PC-3 (cell line): ENCODE results near the gene LYRM1. TPM values are rescaled to one million over a fixed set of nuclear protein-coding genes. Genes with fewer than 3 reads are reported as not detected.

Experiments used
- ATAC-seq: fragments of 200-7000 bp; cut with Tn5 transposase; 2 replicates; pipeline ENCODE4 v1.9.1; 2020; ENCODE audit warnings: mild to moderate bottlenecking, moderate library complexity
- BruUV-seq: library from RNA; stranded (reverse); fragments of 400-500 nt; replicated peaks from 2 replicates; lab custom pipeline; 2021; lab: Mats Ljungman, UMichigan
- CTCF ChIA-PET: fragments of 300-600 bp; sonication (Branson Sonifier 250); formaldehyde crosslinking; loops from one replicate; lab custom pipeline; 2022; ENCODE audit warnings: antibody characterized with exemption; lab: Charles Lee
- POLR2A ChIA-PET: fragments of 300-600 bp; sonication (Branson Sonifier 250); formaldehyde crosslinking; loops from one replicate; lab custom pipeline; 2022; ENCODE audit warnings: antibody characterized with exemption; ENCODE audit not compliant: unreplicated experiment; lab: Charles Lee
- DNase-seq: peaks from one replicate; pipeline ENCODE4 v3.0.0-alpha.2; 2015
- H2AFZ ChIP-seq: fragments of 300-600 bp; sonication (generic); 2 replicates; pipeline ENCODE4 v1.6.0; 2016; ENCODE audit warnings: antibody characterized with exemption, low read length
- H3F3A ChIP-seq: fragments of 300-600 bp; sonication (generic); one replicate; pipeline ENCODE4 v1.6.0; 2017; ENCODE audit warnings: antibody characterized with exemption, low read length, control low read depth, mild to moderate bottlenecking; ENCODE audit not compliant: unreplicated experiment
- H3K27ac ChIP-seq: fragments of 300-600 bp; sonication (generic); 2 replicates; pipeline ENCODE4 v1.5.1; 2016; ENCODE audit warnings: mild to moderate bottlenecking, low read length
- H3K27me3 ChIP-seq: fragments of 300-600 bp; sonication (generic); 2 replicates; pipeline ENCODE4 v1.6.1; 2016; ENCODE audit warnings: low read length, mixed read lengths
- H3K36me3 ChIP-seq: fragments of 300-600 bp; sonication (generic); 2 replicates; pipeline ENCODE4 v1.6.1; 2016; ENCODE audit warnings: low read depth, mixed run types, low read length, mixed read lengths
- H3K4me1 ChIP-seq: fragments of 300-600 bp; sonication (generic); 2 replicates; pipeline ENCODE4 v1.5.1; 2016; ENCODE audit warnings: low read length; ENCODE audit not compliant: insufficient read depth
- H3K4me2 ChIP-seq: fragments of 300-600 bp; sonication (generic); 2 replicates; pipeline ENCODE4 v1.6.0; 2016; ENCODE audit warnings: low read length
- H3K4me3 ChIP-seq: fragments of 300-600 bp; sonication (generic); 2 replicates; pipeline ENCODE4 v1.5.1; 2016; ENCODE audit warnings: mild to moderate bottlenecking, low read length, mixed read lengths
- H3K79me2 ChIP-seq: fragments of 300-600 bp; sonication (generic); 2 replicates; pipeline ENCODE4 v1.6.1; 2017; ENCODE audit warnings: low read length, mixed read lengths
- H3K9ac ChIP-seq: fragments of 300-600 bp; sonication (generic); 2 replicates; pipeline ENCODE4 v1.6.0; 2016; ENCODE audit warnings: mild to moderate bottlenecking, low read length
- H3K9me2 ChIP-seq: fragments of 300-600 bp; sonication (generic); replicated peaks from 2 replicates; pipeline ENCODE4 v1.6.1; 2016; ENCODE audit warnings: mixed run types, low read length, mixed read lengths
- H3K9me3 ChIP-seq: fragments of 300-600 bp; sonication (generic); 2 replicates; pipeline ENCODE4 v1.6.1; 2016; ENCODE audit warnings: low read length, mixed read lengths
- H4K20me1 ChIP-seq: fragments of 300-600 bp; sonication (generic); 2 replicates; pipeline ENCODE4 v1.6.1; 2016; ENCODE audit warnings: low read length, mixed read lengths
- EZH2 ChIP-seq: fragments of 300-600 bp; sonication (generic); IDR thresholded peaks from one replicate; pipeline ENCODE4 v1.6.1; 2017; ENCODE audit warnings: antibody characterized with exemption, mild to moderate bottlenecking, low read length; ENCODE audit not compliant: unreplicated experiment
- EZH2phosphoT487 ChIP-seq: fragments of 300-600 bp; sonication (generic); IDR thresholded peaks from 2 replicates; pipeline ENCODE4 v1.6.1; 2018; ENCODE audit warnings: mild to moderate bottlenecking, antibody characterized with exemption, low read length, borderline replicate concordance
- intact Hi-C: fragments of 100-400 bp; cut with micrococcal nuclease; formaldehyde crosslinking; loops from 2 replicates; pipeline ENCODE4 v1.9.0; 2023
- total RNA-seq: library from RNA; depleted of rRNA; stranded (reverse); fragments of >200 nt; gene quantifications from 2 replicates; pipeline ENCODE4 v1.2.3, GENCODE V29; 2014
- TF ChIP-seq, protein P1 (sequence below): fragments of 300-600 bp; sonication (generic); conservative IDR thresholded peaks from 2 replicates; pipeline ENCODE4 v1.5.1; 2017; ENCODE audit warnings: antibody characterized with exemption, low read depth, mild to moderate bottlenecking, low read length

LYRM1 gene
- total RNA-seq, 1 experiment from 2014 or later: 35.1 TPM

DNA sequence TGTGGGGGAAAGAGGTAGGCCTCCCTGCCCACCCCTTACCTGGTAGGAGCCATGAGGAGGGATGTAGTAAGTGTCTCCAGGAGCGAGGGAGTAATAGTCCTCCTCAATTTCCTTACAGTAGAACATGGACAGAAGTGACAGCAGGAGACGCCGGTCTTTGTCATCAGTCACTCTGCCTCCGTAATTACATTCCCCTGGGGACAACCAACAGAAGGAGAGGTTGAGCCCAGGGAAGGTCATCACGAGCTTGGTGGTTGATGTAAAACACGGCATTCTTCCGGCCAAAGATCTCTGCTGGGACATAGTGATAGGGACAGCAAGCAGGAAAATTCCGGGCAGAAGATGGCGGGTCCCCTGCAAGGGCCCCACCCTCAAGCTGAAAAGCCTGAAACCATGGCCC lies 47.9 kb downstream of the LYRM1 start:
- ATAC-seq (no peak), DNase-seq (no peak)
- TF ChIP-seq EZH2phosphoT487 (no peak), EZH2 (no peak)
- TF ChIP-seq, protein P1, sequence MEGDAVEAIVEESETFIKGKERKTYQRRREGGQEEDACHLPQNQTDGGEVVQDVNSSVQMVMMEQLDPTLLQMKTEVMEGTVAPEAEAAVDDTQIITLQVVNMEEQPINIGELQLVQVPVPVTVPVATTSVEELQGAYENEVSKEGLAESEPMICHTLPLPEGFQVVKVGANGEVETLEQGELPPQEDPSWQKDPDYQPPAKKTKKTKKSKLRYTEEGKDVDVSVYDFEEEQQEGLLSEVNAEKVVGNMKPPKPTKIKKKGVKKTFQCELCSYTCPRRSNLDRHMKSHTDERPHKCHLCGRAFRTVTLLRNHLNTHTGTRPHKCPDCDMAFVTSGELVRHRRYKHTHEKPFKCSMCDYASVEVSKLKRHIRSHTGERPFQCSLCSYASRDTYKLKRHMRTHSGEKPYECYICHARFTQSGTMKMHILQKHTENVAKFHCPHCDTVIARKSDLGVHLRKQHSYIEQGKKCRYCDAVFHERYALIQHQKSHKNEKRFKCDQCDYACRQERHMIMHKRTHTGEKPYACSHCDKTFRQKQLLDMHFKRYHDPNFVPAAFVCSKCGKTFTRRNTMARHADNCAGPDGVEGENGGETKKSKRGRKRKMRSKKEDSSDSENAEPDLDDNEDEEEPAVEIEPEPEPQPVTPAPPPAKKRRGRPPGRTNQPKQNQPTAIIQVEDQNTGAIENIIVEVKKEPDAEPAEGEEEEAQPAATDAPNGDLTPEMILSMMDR: no peak
- no TSS peak for BruUV-seq
- H3K4me1 ChIP-seq: no peaks in the 10 kb centered on the region
- no peaks in the 10 kb centered on the region for H3K79me2 ChIP-seq
- H3K36me3 ChIP-seq: no peaks in the 10 kb centered on the region
- no peak overlapping the region for H2AFZ ChIP-seq
- no peaks in the 10 kb centered on the region for H4K20me1 ChIP-seq
- no peaks in the 10 kb centered on the region for H3K9me3 ChIP-seq
- intact Hi-C loops: no loop called here
- H3K9me2 ChIP-seq: no peaks in the 10 kb centered on the region
- H3K4me2 ChIP-seq: no peak overlapping the region
- ChIA-PET CTCF (no interaction called here), POLR2A (no interaction called here)
- H3K9ac ChIP-seq: no peak overlapping the region
- H3K4me3 ChIP-seq: no peak overlapping the region
- no peak overlapping the region for H3K27ac ChIP-seq
- no peaks in the 10 kb centered on the region for H3K27me3 ChIP-seq
- H3F3A ChIP-seq: no peaks in the 10 kb centered on the region

DNA sequence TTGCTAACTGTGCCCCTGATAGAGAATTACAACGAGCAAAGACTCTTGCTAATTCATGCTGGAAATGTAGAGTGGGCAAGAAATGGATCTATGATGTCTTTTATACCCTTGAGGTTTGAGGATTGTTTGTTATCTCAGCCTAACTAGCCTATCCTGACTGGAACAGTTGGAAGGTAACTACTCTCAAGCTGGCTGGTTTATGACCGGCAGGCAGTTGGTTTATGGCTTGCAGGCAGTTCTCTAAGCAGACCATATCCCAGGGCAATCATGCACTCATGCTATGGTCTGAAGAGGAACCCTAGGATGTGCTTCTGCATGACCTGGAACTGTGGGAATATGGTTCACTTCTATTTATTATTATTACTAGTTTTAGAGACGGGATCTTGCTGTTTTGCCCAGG lies 49.1 kb downstream of the LYRM1 start:
- no peaks in the 10 kb centered on the region for H3K79me2 ChIP-seq
- BruUV-seq: no TSS peak
- no peaks in the 10 kb centered on the region for H3K9me2 ChIP-seq
- H3K4me3 ChIP-seq: no peak overlapping the region
- H2AFZ ChIP-seq: no peak overlapping the region
- H3K4me2 ChIP-seq: no peak overlapping the region
- H4K20me1 ChIP-seq: no peaks in the 10 kb centered on the region
- CTCF ChIA-PET: no interaction called here
- DNase-seq: no peak
- intact Hi-C loops: no loop called here
- H3K4me1 ChIP-seq: no peaks in the 10 kb centered on the region
- no peaks in the 10 kb centered on the region for H3F3A ChIP-seq
- TF ChIP-seq EZH2: no peak
- TF ChIP-seq, protein P1: no peak
- H3K9me3 ChIP-seq: no peaks in the 10 kb centered on the region
- no peaks in the 10 kb centered on the region for H3K27me3 ChIP-seq
- POLR2A ChIA-PET: no interaction called here
- H3K36me3 ChIP-seq: no peaks in the 10 kb centered on the region
- ATAC-seq: no peak
- H3K9ac ChIP-seq: no peak overlapping the region
- H3K27ac ChIP-seq: no peak overlapping the region

DNA sequence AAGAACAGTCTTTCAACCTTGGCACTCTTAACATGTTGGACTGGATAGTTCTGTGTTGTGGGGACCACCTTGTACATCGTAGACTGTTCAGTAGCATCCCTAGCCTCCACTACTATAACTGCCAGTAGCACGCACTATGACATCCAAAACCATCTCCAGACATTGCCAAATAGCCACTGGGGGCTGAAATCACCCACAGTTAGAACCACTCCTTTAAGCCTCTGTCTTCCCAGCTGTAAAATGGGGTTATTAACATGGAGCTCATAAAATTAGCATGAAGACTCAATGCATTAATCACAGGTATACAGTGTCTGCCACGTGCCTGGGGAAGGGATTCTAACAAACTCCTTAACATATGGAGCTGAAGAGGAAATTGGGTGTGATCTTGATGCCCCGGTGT lies 49.7 kb downstream of the LYRM1 start:
- H3K36me3 ChIP-seq: no peaks in the 10 kb centered on the region
- no peaks in the 10 kb centered on the region for H3K9me3 ChIP-seq
- intact Hi-C loops: no loop called here
- no peaks in the 10 kb centered on the region for H3K9me2 ChIP-seq
- POLR2A ChIA-PET: no interaction called here
- no peak overlapping the region for H3K27ac ChIP-seq
- no peak overlapping the region for H3K9ac ChIP-seq
- no peak for ATAC-seq
- TF ChIP-seq, protein P1: no peak
- TF ChIP-seq EZH2phosphoT487: no peak
- no peak for TF ChIP-seq EZH2
- no peaks in the 10 kb centered on the region for H4K20me1 ChIP-seq
- no peaks in the 10 kb centered on the region for H3F3A ChIP-seq
- no peak for DNase-seq
- no peak overlapping the region for H2AFZ ChIP-seq
- no peaks in the 10 kb centered on the region for H3K79me2 ChIP-seq
- H3K4me3 ChIP-seq: no peak overlapping the region
- no peaks in the 10 kb centered on the region for H3K27me3 ChIP-seq
- H3K4me1 ChIP-seq: no peaks in the 10 kb centered on the region
- no peak overlapping the region for H3K4me2 ChIP-seq
- CTCF ChIA-PET: no interaction called here
- no TSS peak for BruUV-seq
